D721Med (cell line): Measurements from ENCODE around the gene ZNF407.
A peak's percentile ranks its signal among the peaks of the same experiment; 100 is the strongest.

ENCODE experiments used
- DNase-seq: peaks from one replicate; pipeline ENCODE4 v3.0.0; 2011; ENCODE audit warnings: low spot score; ENCODE audit not compliant: insufficient read length
- FAIRE-seq: peaks from 2 replicates; lab custom pipeline; 2011; peaks lifted over from hg19 to GRCh38; lab: Jason Lieb, UNC
- TF ChIP-seq, protein P1 (sequence below): IDR thresholded peaks from 2 replicates; pipeline ENCODE4 v1.5.1; 2012; ENCODE audit warnings: mild to moderate bottlenecking, control low read depth; ENCODE audit not compliant: insufficient read depth; ENCODE audit errors: missing control alignments

ZNF407 gene

DNA sequence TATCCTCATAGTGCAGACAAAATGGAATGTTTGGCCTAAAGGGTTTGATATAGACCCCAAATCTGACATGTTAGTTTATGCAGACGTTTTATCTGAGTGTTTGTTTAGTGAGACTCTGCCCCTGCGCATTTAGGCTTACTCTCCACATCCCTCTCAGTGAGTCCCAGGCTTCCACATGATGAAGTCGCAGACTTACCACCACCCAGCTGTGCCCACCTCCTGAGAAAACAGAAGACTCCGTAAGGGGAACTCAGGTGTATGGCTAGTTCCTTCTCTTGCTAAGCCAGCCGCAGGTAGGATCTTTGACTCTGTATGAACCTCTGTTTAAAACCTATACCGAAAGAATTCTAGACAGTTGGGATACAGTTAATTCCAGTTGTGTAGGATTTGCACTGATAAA, 338.7 kb downstream of the ZNF407 start:
- DNase-seq (no peak), FAIRE-seq (no peak)
- TF ChIP-seq, protein P1, sequence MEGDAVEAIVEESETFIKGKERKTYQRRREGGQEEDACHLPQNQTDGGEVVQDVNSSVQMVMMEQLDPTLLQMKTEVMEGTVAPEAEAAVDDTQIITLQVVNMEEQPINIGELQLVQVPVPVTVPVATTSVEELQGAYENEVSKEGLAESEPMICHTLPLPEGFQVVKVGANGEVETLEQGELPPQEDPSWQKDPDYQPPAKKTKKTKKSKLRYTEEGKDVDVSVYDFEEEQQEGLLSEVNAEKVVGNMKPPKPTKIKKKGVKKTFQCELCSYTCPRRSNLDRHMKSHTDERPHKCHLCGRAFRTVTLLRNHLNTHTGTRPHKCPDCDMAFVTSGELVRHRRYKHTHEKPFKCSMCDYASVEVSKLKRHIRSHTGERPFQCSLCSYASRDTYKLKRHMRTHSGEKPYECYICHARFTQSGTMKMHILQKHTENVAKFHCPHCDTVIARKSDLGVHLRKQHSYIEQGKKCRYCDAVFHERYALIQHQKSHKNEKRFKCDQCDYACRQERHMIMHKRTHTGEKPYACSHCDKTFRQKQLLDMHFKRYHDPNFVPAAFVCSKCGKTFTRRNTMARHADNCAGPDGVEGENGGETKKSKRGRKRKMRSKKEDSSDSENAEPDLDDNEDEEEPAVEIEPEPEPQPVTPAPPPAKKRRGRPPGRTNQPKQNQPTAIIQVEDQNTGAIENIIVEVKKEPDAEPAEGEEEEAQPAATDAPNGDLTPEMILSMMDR, result no peak

DNA sequence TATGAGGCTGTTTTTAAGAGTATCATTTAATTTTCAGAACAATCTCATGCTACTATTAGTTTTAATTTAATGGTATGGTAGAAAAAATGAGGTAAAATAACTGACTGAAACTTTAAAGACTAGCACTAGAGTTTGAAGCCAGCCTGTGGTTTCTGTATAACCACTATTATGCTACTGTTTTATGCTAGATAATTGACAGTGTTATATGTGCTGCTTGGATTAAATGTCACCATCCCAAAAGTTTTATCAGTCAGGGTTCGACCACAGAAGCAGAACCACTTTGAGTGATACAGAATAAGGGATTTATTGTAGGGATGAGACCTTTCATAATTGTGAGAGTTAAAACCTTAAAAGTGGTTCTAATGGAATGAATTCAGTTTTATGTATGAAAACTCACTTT, 339.6 kb downstream of the ZNF407 start:
- DNase-seq (no peak), FAIRE-seq (peak; percentile 99)
- TF ChIP-seq, protein P1, result no peak

DNA sequence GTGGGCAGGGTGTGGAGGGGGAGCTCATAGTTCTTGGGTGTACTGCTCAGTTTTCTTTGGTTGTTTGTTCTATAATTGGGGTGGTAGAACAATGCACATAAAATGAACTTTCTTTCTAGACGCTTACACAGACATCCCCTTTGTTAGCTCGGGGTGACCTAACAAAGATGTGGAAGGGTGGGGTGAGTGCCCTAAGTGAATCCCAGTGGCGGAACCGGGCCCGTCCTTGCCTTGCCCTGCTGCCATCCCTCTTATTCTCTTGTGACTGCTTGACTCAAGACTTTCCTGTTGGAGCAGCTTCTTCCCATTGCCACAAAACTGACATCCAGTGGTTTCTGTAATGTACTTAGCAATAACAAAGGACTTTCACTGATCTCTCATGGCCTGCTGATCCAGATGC, 343.2 kb downstream of the ZNF407 start:
- no peak for DNase-seq
- TF ChIP-seq, protein P1, result no peak
- peak; percentile 68 for FAIRE-seq

DNA sequence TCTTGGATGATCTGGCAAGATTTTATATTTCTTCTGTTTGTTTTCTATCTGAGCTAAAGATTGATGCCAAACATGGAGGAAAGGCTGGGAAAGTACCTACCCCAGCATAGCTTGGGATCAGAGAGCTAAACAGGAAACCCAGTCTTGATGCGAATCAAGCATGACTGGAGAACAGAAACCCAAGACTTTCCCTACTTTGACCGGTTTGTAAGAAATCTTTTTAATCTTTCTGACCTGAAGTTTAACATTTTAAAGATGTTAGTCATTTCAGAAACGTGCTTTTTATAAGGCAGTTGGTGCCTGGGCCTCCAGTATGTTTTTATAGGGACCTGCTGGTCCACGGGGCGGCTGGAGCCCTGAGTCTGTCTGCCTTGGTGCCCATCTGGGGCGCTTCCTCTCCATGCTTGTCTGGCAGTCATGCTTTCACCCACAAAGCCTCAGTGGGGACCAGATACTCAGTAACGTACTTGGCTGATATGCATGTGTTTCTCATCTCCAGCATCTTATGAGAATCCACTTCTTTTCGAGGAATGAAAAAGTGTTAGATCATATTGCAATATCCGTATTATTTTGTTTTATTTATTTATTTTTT, 344.7 kb downstream of the ZNF407 start:
- FAIRE-seq (no peak), DNase-seq (no peak)
- TF ChIP-seq, protein P1, result no peak

DNA sequence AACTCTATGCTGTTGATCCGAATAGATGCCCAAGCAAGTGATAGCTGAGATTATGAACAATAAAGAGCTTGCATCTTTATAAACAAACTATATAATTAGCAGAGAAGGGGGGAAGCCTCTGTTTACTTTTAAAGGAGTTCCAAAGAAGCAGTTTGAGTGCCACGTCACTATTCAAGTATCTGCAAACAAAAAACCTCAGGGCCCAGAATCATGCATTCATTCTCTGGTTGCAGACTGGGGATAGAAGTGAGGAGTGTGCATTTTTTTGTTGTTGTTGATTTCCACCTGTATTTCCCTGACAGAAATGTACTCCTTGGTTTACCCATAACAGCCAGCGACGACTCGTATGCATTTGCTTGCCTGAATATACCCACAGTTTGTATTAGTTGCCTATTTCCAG, 347.0 kb downstream of the ZNF407 start:
- FAIRE-seq (no peak), DNase-seq (no peak)
- TF ChIP-seq, protein P1, result no peak

DNA sequence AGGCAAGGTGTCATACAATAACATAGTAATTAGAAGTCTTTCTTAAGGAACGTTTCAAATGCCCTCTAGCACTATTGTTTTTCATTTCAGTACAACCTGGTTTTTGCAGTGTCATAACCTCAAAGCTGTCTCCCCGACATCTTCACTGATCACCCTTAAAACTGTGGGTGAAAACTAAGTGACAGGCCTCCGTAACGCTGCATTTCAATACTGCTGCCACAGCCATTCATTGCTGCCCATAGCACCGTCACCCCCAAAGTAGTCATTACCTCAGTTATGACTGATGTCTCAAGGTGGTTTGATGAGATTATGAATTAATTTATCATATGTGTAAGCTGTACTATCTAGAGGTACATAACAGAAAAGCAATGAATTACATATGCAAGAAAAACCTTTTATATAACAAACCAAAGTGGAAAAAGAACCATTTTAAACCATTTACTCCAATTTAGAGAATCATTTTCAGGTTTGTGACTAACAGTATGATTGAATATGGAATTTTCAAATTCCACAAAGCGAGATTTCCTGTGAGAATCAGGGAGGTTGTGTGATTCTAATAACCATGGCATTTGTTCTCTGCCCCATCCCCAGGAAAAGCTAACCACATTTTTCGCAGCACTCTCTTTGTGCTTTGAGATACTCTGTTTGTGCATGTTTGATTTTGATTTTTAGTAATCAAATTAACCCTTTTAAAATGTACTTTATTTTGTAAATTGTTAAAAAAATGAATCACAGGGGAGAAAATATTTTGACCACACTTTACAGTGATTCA, 348.3 kb downstream of the ZNF407 start:
- DNase-seq (no peak), FAIRE-seq (no peak)
- TF ChIP-seq, protein P1, result no peak

DNA sequence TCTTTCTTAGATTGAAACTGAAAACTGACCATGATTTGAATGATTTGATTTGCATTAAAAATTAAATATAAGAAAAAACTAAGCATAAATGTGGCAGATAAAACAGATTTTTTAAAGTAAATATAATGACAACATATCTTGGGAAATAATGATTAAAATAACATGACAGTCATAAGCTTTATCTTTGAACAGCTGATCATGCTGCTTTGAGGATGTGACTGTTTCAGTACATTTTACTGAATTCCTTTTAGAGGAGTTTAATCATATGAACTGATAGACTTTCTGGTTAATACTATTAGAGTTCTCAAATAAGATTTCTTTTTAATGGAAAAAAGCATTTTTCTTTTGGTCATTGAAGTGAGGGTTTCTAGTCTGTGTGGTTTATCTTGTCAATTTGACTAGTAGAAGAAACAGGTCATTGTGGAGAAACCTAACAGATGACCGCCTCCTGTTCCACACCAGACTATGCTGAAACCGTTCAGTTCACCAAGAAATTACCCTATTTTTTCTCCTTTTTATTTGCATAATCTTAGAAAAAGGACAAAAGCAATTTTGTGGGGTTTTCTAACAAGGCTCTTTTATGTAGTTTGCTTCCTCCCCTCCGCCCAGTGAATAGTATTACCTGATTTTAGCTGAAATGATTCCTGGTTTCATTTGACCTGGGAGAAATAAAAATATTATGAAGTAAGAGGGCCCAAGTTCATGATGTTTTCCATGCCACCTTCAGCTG, 349.1 kb downstream of the ZNF407 start:
- DNase-seq (no peak), FAIRE-seq (no peak)
- TF ChIP-seq, protein P1, result no peak
